Fibroblast of skin of right quadriceps (primary cell): ENCODE data around the gene PSMG4.
"Not testable (repeated sequence)": the region's sequence is repeated elsewhere in the genome, so short reads cannot be mapped to it uniquely, and the experiment has no call there.

Source experiments
- DNase-seq: peaks from one replicate; pipeline ENCODE4 v3.0.0-alpha.2; 2013

The PSMG4 gene

DNA sequence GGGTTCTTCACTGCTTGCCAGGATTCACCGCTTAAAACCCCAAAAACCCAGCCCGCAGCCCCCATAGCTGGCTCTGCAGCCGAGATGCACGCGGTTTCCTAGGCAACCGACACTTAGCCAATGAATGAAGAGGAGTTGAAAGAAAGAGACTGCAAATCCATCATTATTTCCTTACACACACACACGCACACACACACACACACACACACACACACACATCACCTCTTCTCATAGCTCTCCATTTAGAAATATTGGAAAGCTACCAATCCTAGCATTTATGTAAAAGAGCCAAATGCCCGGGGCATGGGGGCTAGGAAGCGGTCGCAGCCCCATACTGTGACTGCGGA is 27.9 kb upstream of the PSMG4 start:
- peak; percentile 59 for DNase-seq

DNA sequence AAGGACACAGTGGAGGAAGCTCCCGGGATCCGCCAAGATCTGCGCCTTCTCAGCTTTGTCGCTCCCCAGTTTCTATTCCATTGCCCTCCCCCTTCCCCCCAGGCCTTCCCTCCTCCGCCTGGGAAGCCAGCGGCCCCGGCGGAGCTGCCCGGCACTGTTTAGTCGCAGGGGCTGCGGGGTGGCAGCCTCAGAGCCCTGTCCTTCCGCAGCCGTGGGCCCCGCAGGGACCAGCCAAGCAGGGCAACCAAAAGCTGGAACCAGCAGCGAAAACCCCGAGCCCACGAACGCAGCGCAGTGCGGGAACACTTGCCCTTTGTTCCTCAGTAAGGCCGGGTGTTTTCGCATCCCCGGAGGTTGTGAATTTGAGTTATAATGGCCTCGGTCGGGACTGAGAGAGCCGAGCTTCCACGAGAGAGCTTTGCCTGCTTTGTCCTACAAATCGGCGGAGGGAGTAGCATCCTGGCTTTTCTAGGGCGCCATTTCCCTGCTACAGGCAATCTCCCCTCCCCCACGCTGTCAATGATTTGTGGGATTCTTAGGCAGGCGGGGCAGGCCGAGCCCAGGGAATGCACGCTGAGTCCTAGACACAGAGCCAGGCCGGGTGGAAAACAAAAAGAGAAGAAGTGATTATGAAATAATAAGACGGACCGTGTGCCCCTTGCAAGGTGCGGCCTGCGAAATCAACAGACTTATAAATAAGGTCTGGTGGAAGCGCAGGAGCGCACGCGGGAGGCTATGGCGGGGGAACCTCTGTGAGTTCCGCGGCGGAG is 27.3 kb upstream of the PSMG4 start:
- peak; percentile 85 for DNase-seq

DNA sequence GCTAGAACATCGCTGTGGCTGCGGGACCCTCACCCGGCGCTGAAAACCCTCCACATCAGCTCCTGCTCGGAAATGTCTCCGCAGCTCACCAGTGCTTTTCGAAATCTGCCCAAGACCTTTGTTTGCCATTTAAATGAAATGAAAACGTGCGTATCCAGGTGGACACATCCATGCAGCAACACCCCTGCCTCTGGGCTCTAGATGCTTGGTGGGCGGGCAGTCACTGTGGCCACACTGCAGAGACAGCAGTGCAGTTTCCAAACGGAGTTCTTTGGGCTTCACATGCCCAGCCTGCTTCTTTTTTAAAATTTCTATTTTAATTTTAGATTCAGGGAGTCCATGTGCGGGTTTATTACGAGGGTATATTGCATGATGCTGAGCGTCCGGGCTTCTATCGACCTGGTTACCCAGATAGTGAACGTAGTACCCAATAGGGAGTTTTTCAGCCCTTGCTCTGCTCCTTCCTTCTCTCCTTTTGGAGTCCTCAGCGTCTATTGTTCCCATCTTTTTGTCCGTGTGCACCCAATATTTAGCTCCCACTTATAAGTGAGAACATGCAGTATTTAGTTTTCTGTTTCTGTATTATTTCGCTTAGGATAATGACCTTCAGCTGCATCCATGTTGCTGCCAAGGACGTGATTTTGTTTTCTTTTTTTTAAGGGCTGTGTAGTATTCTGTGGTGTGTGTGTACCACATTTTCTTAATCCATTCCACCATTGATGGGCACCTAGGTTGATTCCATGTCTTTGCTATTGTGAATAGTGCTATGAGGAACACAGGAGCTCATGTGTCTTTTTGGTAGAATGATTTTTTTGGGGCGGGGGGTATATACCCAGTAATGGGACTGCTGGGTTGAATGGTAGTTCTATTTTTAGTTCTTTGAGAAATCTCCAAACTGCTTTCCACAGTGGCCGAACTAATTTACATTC is 26.5 kb upstream of the PSMG4 start:
- DNase-seq = no peak

DNA sequence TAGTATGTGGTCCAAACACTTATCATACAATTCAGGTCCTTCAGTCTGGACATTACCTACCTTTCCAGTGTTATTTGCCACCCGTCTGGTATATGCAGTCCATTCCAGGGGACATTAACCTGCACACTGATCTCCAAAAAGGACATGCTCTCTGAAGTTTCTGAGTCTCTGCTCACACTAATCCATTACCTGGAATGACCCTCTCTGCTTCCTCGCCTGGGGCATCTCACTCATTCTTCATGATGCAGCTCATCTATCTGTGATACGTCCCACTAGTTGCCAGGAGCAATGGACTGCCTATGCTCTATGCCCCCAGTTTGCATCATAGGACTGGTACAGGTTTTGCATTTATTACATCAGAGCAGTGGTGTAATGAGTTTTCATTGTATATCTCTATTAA is 25.4 kb upstream of the PSMG4 start:
- no peak for DNase-seq

DNA sequence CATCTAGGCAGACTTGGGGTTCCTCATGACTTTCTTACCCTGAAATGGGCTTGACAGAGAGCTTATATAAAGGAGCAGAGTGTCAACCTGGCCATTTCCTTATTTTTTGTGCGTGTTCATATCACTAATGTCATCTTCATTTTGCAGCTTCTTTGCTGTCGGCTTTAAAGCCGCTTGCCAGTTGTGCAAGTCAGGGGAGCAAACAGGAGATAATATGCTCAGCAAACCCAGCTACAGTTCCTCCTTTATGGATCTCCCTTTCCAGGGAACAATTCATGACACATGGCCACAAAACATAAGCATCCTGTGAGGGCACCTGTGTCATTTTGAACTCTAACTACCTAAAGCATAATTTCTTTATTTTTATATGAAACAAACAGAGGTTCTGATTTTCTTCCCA is 24.8 kb upstream of the PSMG4 start:
- no peak for DNase-seq

DNA sequence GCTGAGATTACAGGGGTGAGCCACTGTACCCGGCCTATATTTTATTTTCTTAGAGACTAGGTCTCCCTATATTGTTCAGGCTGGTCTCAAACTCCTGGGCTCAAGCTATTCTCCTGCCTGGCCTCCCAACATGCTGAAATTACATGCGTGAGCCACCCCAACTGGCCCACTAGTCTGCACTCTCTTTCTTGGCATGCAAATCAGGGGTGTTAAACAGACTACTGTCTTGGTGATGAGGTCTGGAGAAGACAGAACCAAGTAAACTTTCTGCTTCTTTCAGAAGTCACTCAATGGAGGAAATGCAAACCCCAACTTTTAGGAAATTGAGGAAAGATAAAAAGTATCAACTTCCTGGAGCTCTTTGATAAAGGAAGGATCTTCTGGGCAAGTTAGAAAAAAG is 23.3 kb upstream of the PSMG4 start:
- no peak for DNase-seq

DNA sequence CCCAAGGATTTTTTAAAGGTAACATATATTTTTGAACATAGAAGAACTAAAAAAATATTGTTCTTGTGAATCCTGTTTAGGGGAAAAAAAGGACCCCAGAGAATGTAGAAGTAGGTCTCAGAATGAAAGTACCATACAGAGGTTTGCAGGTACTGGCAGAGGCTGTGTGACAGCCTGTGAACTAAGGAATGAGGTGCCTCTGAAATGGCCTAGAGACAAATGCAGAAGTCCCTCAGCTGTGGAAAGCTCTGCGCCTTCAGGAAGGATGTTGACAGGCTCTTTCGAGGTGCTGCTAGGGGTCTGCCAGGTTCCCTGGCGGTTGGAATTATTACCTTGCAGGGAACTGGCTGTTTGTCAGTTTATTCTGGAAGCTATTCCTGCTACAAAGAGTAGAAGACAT is 22.7 kb upstream of the PSMG4 start:
- DNase-seq = no peak

DNA sequence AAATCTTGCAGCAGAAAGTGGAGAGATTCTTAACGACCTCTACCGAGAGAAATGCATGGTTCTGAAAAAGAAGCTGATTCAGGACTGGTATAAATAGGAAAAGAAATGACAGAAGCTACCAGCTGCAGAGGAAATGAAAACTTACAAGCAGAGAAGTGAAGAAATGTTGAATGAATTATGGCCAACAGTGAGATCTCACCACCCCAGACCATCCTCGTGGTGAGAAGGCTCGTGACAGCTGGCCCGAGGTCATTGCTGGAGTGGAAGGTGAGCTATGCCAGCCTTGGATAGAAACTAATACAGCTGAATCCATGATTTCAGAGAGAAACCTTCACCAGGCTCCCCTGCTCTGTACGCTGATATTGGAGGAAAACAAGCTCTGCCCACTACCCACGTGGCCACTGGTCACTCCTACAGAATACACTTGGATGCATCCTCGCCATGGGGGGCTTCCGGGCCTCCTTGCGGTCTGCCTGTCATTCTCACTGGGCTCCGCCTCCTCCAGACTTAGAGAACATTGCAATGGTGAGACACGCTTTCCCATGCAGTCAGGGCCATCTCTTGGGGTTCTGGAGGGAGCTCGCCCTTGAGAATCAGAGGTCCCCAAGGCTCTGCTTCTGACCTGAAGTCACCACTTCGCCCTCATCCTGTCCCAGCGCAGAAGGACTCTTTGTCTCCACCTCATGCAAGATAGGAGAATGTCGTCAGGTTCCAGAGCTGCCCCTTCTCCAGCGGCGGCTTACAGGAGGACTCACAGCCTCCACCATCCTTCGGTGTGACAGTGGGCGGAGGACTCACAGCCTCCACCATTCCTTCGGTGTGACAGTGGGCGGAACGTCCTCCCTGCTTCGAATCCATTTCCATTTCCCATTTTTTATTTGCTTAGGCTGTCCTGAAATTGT is 20.7 kb upstream of the PSMG4 start:
- DNase-seq = no peak

DNA sequence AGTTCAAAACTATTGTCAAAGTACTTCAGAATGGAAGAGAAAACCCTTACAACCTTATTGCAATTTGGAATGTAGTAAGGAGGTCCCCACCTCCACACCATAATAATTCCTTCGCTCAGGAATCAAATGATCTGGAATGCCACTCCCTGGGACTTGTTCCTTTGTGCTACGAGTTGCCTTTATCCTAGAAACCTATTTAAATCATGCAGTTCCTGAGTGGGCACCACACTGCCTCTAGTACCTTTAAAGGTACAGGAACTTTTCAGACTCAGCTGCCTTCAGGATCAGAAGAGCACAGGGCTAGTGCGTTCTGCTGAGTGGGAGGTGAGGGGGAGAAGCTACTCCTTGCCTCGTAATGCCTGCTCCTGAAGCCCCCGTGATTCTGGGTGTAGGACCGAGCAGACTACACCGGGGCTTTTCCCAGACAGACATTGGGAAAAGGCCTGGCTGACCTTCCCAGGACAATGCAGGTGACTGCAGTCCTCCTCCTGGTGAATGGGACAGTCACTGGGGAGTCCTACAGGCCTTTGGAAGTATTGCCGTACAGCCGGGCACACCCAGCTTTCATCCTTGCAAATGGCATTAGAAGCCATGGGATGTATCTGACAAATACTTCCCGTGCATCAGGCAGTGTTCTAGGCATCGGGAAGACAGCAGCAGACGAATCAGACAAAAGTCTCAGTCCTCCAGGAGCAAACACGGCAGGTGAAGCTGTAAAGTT is 19.5 kb upstream of the PSMG4 start:
- DNase-seq = no peak

DNA sequence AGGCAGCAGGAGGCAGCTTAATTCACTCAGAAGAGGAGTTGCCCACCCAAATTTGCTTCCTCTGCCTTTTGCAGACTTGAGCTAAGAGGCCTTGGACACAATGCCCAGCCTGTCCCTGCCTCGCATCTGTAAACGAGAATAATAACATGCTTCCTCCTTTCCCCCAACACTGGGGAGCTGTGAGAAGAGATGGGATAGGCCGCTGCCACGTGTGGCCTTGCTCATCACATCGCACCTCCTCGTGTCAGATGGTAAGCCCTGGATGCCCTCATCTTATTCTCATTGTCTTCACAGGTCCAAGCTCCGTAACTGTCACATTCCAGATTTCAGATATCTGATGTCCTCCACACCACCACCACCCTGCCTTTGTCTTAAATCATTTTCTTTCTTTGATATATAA is 18.2 kb upstream of the PSMG4 start:
- no peak for DNase-seq

DNA sequence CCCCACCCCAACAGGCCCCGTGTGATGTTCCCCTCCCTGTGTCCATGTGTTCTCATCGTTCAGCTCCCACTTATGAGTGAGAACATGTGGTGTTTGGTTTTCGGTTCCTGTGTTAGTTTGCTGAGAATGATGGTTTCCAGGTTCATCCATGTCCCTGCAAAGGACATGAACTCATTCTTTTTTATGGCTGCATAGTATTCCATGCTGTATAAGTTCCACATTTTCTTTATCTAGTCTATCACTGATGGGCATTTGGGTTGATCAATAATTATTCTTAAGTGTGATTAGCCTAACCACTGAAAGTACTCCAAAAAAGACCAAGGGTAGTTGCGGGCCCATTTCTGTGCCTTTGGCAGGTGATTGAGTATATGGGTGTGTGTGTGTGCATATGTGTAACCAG is 17.0 kb upstream of the PSMG4 start:
- DNase-seq = not testable (repeated sequence)

DNA sequence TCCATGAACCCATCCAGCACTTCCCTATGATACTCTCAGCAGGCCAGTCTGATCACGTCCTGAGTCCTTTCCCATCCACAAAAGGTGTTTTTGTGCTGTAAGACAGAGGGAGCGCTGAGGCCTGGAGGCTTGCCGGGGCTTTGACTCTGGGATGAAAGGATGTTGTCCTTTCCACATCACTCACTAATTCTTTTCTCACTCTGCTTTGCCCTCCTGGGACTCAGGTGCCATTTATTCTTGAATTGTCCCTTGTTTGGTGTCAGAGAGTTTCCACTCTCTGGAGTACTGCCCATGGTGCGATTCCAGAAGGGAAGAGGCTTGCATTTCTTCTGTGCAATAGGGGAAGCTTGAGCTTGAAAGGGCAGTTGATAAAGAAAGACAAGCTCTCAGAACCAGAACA is 16.0 kb upstream of the PSMG4 start:
- no peak for DNase-seq

DNA sequence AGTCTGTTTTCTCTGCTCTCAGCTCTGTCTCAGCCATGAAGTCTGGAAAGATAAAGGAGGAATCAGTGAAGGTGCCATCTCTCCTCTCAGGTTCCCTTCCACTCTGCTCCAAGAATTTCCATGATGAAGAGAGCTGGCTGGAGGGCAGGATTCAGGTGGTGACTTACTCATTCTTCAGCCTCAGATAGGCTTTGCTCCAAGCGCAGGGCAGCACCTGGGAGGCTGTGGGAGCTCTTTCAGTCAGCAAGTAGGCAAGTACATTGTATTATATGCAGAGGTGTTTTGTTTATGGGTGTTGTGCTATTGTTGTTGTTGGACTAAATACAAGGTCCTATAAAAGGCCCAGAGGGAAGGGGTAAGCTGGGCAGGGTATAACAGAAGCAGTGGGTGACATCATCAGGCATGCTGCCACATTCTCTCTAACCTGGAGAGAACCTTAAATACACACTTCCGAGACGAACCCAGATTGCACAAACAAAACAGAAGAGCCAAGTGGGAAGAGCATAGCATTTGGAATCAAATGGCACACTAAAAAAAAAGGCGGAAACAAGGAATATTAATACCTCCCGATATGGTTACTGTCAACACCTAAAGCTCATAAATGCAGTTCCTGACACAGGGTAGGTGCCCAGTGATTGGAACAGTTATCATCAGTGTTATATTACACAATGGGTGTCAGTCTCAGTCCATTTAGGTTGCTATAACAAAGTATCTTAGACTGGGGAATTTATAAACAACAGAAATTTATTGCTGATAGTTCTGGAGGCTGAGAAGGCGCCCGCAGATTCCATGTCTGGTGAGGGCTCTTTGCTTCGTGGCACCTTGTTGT is 14.5 kb upstream of the PSMG4 start:
- no peak for DNase-seq

DNA sequence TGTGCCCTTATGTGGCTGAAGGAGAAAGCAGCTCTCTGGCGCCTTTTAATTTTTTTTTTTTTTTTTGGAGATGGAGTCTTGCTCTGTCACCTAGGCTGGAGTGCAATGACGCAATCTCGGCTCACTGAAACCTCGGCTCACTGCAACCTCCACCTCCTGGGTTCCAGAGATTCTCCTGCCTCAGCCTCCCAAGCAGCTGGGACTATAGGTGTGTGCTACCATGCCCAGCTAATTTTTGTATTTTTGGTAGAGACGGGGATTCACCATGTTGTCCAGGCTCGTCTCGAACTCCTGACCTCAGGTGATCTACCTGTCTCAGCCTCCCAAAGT is 13.9 kb upstream of the PSMG4 start:
- DNase-seq = not testable (repeated sequence)

DNA sequence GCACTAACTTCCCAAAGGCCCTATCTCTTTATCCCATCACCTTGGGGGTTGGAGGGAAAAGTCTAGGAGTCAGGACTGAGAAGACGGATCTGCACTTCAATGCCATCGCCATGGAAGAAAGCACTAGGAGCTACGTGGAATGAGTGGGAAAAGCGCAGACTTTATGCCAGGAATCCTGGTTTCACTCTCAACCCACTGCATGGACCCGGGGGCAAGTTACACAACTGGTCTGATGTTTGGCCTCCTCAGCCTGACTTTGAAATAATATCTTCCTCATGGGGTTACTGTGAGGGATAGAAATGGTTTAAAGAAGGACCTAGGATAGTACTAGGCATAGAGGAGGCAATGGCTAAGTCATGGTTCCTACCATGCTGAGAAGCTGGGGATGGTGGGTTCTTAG is 13.5 kb upstream of the PSMG4 start:
- DNase-seq = no peak

DNA sequence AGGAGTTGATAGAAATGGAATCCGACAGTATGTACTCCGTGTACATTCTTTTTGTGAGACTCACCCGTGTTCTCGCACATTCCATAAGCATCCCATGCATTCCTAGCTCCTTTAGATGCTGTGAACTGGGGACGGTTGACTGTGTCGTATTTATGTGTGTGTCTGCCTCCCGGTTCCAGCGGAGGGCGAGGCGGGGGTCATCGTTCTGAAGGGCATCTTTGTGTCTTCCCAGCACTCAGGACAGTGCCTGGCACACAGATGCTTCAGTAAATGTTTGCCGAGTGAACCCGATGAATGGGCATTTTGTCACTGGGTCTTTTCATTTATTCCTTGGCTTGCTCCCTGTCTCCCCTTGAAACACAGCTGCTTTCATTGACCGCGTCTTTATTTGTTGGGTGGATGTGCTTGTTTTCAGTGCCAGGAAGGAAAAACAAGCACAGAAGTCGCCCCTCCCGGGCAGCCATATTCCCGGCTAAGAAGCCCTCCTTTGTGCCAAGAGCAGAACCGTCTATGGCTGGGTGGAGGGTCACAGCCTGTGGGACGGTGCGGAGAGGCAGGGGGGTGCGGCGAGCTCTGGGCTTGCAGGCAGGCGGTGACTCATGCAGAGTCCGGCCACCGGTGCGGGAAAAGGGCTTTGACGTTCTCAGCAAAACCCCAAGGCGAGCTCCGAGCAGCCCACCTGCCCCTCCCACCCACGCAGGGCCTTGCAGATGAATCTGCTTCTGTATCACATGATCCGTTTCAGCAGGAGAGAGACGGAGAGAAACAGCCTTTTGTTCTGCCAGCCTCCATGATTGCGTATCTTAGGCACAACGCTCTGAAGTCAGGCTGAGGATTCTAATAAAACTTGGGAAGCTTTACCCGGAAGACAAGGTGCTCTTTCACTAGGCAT is 11.2 kb upstream of the PSMG4 start:
- peak; percentile 93 for DNase-seq

DNA sequence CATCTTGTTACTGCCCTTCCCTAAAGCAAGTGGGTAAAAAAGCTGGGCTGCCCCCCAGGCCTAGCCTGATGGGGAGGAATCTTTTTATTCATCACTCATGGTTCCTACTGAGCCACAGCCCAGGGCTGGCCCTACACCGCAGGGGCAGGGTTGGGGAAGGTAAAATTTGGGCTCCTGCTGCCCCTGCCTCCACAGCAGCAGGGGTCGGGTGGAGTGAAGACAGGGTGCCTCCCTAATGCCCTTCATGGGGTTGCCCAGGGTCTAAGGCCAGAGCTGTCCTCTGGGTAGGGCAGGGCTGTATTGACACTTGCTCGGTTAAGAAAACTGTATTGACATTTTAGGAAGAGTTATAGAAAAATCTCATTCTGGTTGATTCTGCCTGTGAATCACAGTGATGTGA is 8.9 kb upstream of the PSMG4 start:
- DNase-seq = no peak

DNA sequence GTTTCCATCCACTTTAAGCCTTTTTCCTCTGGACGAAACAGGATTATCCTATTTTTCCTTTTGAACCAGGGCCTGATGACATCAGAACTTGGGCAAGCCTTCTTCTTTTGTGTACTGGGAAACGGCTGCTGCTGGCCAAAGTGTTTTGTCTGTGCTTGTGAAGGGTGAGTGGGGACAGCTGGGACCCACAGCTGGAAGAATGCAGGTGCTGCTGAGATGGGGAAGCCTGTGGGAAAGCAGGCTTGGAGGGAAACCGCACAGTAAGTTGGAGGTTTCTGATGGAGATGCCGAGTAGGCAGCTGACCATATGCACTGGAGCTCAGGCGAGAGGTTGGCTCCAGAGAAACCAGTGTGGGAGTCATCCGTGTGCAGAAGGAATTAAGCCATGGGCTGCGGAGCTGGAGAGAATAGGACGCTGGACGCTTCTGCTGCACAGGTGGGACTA is 8.5 kb upstream of the PSMG4 start:
- DNase-seq = no peak

DNA sequence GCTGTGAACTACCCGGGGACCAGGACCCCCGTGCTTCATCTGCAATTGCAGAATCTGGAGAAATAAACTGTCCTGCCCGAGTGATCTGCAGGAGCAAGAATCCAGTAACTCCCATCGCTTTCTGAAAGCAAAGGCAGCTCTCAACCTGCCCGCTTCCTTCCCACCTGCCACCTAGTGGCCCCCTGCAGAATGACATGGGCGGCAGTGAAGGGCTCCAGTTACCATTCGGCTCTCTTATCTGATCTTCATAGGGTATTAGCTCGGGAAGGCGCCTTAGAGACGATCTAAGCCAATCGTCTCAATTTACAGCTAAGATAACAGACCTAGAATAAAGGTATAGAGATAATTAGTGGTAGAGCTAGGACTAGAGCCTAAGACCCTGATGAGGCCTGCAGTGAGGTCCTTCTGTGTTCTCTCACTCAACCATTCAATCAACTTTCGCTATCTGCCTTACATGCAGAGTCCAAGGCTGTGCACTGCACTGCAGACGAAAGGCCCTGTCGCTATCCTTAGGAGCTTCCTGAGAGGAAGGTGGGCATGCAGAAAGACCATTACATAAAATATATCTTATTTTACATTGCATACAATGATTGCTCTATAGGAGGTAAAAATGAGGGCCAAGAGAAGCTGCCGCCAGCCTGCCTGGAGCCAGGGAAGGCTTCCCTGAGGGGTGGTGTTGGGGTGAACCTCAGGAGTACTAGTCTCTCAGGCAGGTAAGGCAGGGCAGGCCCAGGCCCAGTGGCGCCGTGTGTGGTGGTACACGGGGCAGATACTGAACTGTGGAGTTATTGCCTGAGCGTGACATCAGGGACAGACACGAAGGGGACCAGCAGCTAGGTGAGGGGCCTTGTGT is 7.1 kb upstream of the PSMG4 start:
- peak; percentile 78 for DNase-seq

DNA sequence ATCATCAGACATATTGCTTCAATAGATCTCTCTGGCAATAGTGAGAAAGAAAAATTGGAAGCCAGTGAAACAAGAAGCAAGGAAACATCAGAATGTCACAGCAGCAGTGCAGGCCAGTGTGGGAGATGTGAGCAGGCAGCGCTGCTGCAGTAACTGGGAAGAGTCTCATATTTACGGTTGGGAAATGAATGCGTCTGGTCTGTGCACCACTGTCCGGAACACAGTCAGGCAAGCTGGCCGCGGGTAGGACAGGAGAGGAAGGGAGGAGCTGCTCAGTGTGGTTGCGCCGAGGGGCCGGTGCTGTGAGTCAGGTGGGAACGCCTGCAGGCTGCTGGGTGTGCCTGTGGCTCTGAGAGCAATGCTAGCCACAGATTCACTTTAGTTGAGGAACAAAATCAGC is 6.4 kb upstream of the PSMG4 start:
- DNase-seq = no peak
